Fibroblast of skin of scalp (primary cell): Measurements from ENCODE around the gene GRB7.
"Not testable (repeated sequence)": the region's sequence is repeated elsewhere in the genome, so short reads cannot be mapped to it uniquely, and the experiment has no call there.

Experiments
- DNase-seq: peaks from one replicate; pipeline ENCODE4 v3.0.0-alpha.2; 2013

The GRB7 gene

DNA sequence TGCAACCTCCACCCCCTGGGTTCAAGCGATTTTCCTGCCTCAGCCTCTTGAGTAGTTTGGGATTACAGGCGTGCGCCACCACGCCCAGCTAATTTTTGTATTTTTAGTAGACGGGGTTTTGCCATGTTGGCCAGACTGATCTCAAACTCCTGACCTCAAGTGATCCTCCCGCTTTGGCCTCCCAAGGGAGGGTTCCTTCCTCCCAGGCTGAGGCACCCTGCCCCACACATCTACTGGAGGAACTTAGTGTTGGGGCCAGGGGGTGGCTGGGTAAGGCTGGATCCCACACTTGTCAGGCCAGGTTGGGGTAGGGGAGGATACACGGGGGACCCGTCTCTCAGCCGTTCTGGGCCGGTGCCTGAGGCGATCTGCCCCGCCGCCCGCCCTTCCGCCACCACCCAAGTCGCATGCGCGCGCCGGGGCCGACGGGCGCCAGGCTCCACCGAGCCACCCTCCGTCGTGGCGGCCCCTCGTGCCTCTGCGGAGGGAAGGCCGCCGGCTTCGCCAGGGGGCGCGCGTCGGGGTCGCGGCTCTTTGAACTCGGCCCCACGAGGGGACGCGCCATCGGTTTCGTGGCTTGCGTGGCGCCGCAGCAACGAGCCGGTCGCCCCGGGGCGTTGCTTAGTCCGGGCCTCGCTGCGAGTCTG lies 15.9 kb downstream of the GRB7 start:
- DNase-seq, result peak; percentile 47

- peak; percentile 91 for DNase-seq
Measured at GRCh38 chr17:39754161-39754957, 16.6 kb downstream of the GRB7 start.

GRCh38 chr17:39754958-39755553 lies 17.3 kb downstream of the GRB7 start:
- no peak for DNase-seq

GRCh38 chr17:39755554-39756379 lies 18.0 kb downstream of the GRB7 start:
- DNase-seq, result peak; percentile 81

- DNase-seq, result no peak
Measured at GRCh38 chr17:39756380-39757079, 18.8 kb downstream of the GRB7 start.

DNA sequence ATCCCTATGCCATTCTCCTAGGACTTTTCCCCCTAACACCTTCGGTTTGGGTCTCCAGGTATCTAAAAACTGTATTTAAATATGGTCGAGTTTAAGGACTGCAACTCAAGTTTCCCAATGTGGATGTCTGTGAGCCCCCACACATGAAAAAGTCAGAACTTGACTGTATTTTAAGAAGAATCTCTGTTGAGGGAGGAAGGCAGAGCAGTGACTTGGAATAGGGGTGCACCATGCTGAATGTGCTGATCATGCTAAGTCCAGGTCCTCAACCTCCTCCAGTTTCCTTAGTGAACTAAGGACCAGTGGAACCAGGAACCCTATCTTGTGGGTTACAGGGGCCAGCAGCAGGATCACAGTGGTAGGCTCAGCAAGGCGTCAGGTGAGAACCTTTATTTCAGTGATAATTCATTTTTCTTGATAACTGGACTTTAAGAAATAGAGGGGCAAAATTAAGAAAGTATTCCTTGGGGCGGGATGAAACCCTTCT lies 19.5 kb downstream of the GRB7 start:
- no peak for DNase-seq

DNA sequence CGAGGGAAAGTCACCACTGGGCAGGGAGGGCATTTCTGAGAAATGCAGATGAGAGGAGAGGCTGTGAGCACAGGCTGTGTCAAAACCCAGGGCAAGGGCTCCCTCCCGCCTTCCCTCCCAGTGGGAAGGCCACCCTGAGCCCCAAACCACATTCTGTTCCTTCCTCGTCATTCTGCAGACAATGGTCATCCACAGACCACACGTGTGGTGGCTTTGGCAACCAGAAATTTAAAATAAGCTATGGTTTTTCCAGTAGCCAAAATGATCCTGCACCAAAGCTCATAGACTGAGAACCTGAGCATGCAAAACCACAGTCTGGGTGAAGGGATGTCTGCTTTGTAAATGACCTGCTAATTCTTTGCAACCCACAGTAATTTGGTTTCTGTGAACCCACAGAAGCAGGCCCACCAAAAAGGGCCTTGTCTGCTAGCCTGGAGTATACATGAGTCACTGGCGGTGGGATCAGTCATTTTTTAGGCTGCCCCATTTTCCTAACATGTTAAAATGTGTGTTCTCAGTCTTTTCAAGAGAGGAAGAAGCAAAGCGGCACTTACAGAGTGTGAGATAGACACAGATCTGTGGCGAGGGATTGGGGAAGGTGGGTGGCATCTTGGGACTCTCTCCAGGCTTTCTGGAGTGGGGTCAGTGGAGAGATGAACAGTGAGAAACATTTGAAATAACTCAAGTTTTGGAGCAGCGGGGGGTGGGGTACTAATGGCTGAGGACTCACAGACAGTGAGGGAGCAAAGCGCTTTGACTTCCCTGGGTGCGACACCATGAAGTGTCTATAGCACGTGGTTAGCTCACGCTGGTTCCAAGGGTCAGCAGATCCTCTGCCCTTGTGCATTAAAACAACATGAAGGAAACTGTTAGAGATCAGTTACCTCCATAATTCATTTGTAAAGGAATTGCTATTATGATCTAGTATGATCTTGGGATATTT lies 20.5 kb downstream of the GRB7 start:
- peak; percentile 74 for DNase-seq

GRCh38 chr17:39759204-39759603 lies 21.5 kb downstream of the GRB7 start:
- DNase-seq, result no peak

DNA sequence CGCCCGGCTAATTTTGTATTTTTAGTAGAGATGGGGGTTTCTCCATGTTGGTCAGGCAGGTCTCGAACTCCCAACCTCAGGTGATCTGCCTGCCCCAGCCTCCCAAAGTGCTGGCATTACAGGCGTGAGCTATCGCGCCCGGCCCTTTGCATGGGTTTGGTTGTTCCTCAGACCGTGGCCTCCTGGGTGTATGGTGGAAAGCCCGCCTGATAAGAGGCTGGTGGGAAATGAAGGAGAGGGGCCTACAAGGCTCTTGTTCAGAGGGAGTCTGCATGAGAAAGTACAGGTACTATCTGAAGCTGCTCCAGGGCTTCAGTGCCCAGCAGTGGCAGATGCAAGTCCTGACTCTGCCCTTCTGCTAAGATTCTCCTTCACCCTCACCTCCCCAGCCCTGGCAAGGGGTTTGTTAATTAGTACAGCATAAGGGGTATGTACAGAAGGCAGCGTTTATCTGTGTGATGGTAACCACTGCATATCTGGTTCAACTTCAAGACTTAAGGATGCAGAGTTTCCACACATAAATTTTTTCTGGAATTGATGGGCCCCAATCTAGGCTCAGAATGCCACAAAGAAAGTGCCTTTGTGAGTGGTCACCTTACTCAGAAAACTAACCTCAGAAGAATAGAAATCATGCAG lies 24.2 kb downstream of the GRB7 start:
- no peak for DNase-seq

DNA sequence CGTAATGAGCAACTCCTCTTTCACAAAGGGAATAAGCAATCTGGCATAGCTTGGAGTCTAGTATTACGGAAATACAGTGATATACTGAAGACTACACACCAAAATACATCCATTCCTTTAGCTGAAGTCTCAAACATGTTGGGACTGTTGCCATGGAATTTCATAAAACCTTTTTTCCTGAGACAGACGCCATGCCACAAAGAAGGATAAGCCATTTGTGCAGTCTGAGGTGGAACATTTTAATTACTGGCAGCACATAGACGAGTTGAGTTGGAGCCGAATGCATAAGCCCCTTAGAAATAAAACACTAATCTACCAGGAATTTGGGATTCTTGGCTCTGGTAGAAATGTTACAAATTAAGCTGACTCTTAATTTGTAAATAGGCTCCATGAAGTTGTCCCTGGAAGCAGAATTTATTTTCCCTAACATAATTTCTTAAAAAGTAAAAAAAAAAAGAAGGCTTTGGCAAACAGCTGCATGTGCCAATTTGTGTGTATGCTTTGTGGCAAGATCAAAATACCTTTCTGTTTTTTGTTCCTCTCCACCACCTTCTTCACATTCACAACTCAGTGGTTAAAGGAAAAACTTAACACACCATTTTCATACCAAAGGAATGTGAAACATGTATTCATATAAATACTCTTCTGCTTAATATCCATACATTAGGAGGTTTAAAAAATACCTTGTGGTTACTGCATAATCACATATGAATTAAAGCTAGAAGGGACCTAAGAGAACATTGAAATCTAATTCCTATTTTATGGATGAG lies 25.5 kb downstream of the GRB7 start:
- peak; percentile 82 for DNase-seq

DNA sequence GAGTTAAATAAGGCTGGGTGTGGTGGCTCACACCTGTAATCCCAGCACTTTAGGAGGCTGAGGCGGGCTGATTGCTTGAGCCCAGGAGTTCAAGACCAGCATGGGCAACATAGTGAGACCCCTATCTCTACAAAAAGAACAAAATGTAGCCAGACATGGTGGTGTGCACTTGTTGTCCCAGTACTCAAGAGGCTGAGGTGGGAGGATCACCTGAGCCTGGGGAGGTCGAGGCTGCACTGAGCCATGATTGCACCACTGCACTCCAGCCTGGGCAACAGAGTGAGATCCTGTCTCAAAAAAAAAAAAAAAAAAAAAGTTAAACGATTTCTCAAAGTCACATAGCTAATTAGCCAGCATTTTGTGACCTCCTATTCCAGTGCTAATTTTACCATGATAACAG lies 26.4 kb downstream of the GRB7 start:
- DNase-seq, result not testable (repeated sequence)

GRCh38 chr17:39765175-39765574 lies 27.4 kb downstream of the GRB7 start:
- no peak for DNase-seq

- no peak for DNase-seq
Measured at GRCh38 chr17:39765766-39766165, 28.0 kb downstream of the GRB7 start.

DNA sequence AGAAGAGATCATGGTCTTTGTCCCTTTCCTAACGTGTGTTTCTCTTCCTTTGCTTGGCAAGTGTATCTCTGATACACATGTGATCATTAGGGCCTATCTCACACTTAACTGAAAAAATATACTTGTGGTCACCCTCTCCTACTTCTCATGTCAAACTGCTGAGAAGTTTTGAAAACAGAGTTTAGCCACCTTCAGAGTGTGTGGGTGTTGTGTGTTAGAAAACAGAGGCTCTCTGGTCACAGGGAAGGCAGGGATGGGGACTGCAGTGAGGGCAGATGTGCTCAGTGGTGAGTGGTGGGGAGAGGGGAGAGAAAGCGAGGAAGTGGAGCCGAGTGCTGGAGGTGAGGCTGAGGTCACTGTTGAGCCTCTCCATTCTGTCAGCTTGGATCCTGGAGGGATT lies 29.4 kb downstream of the GRB7 start:
- DNase-seq, result no peak

GRCh38 chr17:39769974-39770587 lies 32.3 kb downstream of the GRB7 start:
- no peak for DNase-seq

DNA sequence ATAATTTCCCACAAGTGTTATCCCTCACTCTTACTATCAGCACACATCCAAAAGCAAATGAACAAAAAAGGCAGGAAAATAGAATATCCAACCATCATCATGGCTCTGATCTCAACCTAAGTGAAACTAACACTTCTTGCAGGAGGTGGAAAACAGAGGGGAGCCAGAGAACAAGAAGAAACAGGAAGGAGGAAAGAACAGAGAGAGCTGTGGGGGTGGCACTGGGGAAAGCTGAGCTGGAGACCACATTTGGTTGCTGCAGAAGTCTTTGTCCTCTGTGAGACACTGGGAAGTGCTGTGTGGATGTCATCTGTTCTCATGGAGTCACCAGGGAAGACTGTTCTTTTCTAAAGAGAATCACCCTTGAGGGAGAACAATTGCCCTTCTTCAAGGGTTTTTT lies 34.7 kb downstream of the GRB7 start:
- no peak for DNase-seq

- DNase-seq, result no peak
Measured at GRCh38 chr17:39772987-39773934, 35.5 kb downstream of the GRB7 start.

- DNase-seq, result no peak
Measured at GRCh38 chr17:39774047-39774446, 36.3 kb downstream of the GRB7 start.
